GM10847 (cell line): Measurements from ENCODE around the gene ADRB2.

ENCODE experiments used
- POLR2A ChIP-seq: IDR thresholded peaks from 2 replicates; pipeline ENCODE4 v1.6.1; 2011; ENCODE audit not compliant: insufficient read length; ENCODE audit errors: extremely low read depth

The ADRB2 gene

GRCh38 chr5:148836272-148837250 lies 10.2 kb downstream of the ADRB2 start:
- TF ChIP-seq POLR2A, result no peak

GRCh38 chr5:148837383-148837782 lies 11.0 kb downstream of the ADRB2 start:
- no peak for TF ChIP-seq POLR2A

DNA sequence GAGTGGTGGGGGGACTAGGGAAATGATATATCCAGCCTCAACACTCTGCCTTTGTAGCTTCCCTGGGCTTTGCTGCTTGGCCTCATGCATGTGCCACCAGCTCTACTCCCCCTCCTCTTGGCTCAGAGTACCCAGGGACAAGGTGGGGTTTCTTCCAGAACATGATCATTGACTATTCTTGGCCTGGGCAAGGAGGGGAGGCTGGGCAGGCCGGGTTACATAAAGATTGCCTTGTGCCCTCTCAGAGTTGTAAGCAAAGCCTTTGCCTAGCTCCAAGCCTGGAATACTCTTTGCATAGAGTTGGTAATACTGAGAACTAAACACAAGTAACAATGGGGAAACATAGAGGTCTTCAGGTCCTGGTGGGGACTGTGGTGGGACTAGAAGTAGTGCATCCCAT lies 11.9 kb downstream of the ADRB2 start:
- no peak for TF ChIP-seq POLR2A

GRCh38 chr5:148839960-148840359 lies 13.5 kb downstream of the ADRB2 start:
- TF ChIP-seq POLR2A, result no peak

- TF ChIP-seq POLR2A, result no peak
Observed at GRCh38 chr5:148840531-148840930, 14.1 kb downstream of the ADRB2 start.

DNA sequence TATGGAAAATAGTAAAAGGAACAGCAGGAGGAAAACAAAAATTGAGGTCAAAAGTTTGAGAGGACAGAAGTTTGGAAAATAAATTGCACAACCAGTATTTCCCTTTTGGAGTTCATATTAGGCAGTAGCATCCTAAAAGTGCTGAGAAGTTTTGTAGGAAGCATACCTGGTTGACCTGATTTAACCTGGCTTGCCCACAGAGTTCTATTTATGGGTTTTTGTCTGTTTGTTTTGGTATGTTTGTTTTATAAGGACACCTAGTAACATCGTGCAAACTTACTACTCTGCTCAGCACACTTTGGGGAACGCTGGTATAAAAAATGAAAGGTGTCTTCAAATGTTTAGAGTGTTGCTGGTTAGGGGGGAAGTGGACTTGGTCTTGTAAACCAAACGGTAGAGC lies 15.1 kb downstream of the ADRB2 start:
- no peak for TF ChIP-seq POLR2A

GRCh38 chr5:148842161-148842560 lies 15.8 kb downstream of the ADRB2 start:
- no peak for TF ChIP-seq POLR2A

GRCh38 chr5:148843510-148844318 lies 17.3 kb downstream of the ADRB2 start:
- no peak for TF ChIP-seq POLR2A

DNA sequence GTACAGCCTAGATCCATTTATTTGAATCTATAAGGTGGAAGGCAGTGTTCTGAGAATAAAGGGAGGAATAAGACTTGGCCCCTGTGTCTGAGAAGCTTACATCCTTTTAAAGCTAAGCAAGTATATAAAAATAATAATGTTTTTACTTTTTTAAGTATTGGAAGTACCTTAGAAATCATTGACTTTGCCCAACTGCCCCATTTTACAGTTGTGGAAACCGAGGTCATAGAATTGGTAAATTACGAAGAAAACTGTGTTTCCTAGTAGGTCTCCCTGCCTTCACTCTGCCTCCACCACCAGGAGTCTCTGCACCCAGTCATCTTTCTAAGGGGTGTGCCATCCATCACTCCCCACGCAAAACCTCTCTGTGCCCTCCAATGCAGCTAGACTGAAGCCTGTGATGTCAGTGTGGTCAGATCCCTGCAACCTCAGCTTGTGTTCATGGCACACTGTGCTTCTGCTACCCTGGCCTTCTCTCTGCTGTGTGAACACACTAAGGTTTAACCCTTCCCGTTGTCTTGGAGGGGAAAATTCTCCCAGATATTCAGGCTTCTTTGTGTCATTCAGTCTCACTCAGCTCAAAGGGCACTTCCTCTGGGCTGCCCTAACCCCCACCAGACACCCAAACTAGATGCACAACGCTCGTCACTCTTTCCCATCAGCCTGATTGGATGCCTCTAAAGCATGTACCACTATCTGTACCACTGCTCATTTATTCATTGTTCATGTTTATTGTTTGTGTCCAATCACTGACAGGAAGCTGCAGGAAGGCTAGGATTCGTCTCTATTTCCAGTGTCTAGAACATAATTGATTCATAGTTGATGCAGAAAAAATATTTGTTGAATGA lies 18.2 kb downstream of the ADRB2 start:
- no peak for TF ChIP-seq POLR2A

DNA sequence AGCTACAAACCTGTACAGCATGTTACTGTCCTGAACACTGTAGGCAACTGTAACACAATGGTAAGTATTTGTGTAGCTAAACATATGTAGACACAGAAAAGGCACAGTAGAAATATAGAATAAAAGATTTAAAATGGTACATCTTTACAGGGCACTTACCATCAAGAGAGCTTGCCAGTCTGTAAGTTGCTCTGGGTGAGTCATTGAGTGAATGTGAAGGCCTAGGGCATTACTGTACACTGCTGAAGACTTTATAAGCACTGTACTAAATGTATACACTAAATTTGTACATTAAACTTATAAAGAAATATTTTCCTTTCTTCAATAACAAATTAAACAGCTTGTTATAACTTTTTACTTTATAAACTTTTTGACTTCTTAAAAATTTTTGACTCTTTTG lies 20.5 kb downstream of the ADRB2 start:
- TF ChIP-seq POLR2A, result no peak

GRCh38 chr5:148847456-148847855 lies 21.0 kb downstream of the ADRB2 start:
- TF ChIP-seq POLR2A, result no peak

- TF ChIP-seq POLR2A, result no peak
Observed at GRCh38 chr5:148848393-148849031, 22.1 kb downstream of the ADRB2 start.

DNA sequence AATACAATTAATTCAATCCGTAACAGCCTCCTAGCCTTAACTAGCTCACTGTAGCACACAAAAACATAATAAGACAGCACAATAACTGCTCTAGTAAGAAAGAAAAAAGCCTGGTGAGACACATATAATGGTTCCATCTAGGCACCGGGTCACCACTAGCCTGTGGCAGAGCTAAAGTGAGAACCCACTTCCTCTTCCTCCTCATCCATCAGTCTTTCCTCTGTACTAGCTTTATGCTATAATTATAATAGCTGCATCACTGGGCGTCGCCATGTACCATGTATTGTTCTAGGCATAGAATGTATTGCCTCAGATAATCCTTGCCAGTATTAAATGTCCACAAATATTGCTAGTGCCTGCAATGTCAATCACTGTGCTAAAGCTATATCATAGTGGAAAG lies 23.1 kb downstream of the ADRB2 start:
- no peak for TF ChIP-seq POLR2A

DNA sequence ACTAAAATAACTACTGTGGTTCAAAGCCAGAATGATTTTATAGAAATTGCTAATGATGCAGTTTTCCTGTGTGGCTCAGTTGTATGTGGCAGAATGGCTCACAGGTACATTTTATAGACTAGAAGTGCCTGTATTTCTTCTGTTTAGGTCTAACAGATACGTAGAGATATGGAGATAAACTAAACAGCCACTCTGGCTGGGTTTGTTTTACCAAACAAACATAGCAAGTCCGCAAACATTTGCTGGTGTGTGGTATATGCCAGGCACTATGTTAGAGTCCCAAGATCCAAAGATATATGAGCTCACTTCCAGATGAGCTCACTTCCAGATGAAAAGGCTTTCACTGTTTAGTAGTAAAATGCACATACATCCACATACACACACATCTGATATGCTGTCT lies 24.4 kb downstream of the ADRB2 start:
- no peak for TF ChIP-seq POLR2A

GRCh38 chr5:148853868-148854267 lies 27.5 kb downstream of the ADRB2 start:
- no peak for TF ChIP-seq POLR2A
